Measurements from ENCODE around the gene ZDHHC9.

GRCh38 chrX:129768186-129768585 is 75.5 kb downstream of the ZDHHC9 start:
- TF ChIP-seq EP300 (IDR thresholded peaks at IDR 0.05): no peak
- TF ChIP-seq, protein P1, sequence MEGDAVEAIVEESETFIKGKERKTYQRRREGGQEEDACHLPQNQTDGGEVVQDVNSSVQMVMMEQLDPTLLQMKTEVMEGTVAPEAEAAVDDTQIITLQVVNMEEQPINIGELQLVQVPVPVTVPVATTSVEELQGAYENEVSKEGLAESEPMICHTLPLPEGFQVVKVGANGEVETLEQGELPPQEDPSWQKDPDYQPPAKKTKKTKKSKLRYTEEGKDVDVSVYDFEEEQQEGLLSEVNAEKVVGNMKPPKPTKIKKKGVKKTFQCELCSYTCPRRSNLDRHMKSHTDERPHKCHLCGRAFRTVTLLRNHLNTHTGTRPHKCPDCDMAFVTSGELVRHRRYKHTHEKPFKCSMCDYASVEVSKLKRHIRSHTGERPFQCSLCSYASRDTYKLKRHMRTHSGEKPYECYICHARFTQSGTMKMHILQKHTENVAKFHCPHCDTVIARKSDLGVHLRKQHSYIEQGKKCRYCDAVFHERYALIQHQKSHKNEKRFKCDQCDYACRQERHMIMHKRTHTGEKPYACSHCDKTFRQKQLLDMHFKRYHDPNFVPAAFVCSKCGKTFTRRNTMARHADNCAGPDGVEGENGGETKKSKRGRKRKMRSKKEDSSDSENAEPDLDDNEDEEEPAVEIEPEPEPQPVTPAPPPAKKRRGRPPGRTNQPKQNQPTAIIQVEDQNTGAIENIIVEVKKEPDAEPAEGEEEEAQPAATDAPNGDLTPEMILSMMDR (IDR thresholded peaks at IDR 0.05): no peak

All from ovary (tissue), 3 donors.